T-helper 1 cell (primary cell): ENCODE measurements around the gene GAS2L2.

Source experiments
- DNase-seq, 5 donors: peaks; one replicate each; pipeline ENCODE4 v3.0.0-alpha.2; 2012 to 2020
- total RNA-seq, 4 donors: gene quantifications; one replicate each; lab custom pipeline; 2026; lab: John Stamatoyannopoulos, UW

GAS2L2 gene
- total RNA-seq, result 0 to 0.54 (median 0.19) reads per million in 4 donors

DNA sequence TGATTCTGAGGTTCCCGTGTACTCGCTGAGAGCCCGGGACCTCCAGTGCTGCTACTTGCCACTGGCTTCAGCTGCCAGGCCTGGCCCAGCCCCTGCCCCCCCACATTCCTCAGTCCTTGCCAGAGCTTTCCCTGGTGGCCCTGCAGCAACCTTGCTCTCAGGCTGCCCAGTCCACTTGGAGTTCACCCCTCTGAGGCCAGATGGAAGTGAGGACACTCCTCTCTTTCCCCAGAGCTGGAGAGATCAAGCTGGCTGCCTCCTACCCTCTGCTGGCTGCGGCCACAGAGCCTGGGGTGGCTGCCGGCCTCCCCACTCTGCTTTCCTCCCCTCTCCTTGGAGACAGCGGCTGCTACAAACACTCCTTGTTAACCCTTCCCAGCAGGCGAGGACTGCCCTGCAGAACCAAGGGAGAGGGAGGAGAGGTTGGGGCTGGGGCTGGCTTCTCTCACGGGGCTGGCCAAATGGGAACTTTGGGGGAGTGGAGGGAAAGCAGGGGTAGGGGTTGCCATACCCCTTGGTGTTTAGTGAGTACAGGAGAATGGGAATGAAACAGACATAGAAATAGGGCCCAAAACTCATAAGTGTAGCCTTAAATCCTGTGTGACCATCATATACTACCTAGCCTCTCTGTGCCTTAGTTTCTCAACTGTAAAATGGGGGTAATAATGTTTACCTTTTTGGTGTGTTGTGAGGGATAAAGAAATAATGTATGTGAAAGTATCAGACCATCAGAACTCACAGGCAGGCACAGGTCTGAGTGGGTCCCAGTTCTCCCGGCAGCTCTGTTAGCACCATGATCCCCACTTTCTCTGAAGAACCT lies at the start of gene GAS2L2:
Gene GAS2L2 (minus strand): TSS at position 295 of the 820 bp plus-strand sequence. CDS start 389 bp downstream, outside the sequence.
- no peak for DNase-seq

DNA sequence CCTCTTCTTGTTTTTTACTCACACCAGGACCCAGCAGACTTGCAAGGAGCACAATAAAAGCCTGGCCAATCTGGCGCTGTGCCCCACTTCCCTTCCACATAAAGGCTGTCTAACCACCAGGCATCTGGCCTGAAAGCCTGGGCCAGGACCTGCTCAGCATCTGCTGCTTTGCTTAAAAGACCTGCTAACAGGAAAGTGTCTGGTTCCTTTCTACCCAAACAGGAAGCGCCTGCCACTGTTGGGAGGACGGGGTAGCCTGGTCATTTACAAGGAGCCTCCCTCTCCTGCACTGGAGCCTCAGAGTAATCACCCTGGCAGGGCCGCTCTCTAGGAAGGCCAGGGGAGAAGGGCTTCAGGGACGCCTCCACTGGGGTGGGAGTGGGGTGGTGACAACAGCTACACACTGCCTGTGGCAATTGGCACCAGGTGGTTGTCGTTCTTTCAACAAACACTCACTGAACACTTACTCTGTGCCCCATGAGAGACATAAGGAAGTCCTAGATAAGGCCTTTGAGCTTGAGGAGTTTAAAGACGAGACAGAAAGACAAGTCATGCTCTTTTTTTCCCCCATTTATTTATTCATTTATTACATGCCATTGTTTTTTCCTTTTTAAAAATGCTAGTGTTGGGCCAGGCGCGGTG lies 48.7 kb upstream of the GAS2L2 start:
- DNase-seq, result peak in 1 of 5 donors; percentile 8

DNA sequence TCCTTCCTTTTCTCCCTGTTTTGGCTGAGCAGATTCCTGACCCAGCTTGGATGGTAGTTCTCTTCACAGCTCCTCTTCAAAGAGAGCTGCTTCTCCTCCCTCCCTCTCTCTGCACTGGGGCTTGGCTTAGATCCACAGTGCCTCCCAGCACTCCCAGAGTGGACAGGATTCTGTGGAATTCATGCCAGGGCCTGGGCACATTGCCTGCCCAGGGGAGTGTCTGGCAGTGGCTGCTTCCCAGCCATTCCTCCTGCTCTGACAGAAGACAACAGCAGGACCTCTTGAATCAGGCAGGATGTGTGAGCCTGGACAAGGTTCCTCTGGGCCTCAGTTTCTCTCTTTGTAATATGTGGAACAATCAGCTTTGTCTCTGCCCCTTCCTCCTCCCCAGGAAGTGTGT lies 46.9 kb upstream of the GAS2L2 start:
- DNase-seq, result no peak

DNA sequence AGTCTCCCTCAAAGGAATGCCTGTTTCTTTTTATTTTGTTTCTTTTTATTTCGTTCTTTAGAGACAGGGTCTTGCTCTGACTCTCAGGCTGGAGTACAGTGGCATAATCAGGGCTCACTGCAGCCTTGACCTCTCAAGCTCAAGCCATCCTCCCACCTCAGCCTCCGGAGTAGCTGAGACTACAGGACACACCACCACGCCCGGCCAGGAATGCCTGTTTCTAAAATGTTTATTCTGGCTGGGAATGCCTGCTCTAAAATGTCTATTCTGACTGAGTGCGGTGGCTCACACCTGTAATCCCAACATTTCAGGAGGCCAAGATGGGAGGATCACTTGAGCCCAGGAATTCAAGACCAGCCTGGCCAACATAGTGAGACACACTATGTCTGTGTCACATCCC lies 44.9 kb upstream of the GAS2L2 start:
- DNase-seq, result no peak

DNA sequence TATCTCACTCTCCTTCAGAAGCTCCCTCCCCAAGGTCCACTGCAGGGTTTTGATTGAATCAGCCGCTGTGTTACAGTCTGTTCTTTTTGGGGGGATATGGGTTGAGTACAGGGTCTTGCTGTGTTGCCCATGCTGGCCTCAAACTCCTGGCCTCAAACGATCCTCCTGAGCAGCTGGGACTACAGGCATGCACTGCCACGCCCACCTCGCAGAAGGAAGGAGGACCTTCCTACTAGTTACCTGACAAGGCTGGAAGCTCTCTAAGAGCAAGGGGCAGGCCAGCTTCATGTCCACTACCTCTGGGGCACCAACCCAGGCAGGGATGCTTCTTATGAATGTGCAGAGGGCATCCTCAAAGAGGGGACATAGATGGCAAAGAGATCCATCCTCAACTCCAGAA lies 44.3 kb upstream of the GAS2L2 start:
- DNase-seq, result no peak

DNA sequence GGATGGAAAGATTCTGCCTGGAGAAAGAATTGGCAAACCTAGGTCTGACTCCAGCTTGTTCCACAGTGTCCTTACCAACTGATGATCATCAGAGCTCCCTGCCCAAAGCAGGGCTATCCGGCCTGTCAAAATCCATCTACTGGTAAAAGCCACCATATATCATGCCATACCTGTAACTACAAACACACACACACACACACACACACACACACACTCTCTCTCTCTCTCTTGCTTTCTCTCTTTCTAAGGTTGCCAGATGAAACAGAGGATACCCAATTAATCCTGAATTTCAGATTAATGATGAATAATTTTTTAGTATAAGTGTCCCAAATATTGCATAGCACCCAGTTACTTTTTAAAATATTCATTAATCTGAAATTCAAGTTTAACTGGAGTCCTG lies 43.9 kb upstream of the GAS2L2 start:
- DNase-seq, result no peak

DNA sequence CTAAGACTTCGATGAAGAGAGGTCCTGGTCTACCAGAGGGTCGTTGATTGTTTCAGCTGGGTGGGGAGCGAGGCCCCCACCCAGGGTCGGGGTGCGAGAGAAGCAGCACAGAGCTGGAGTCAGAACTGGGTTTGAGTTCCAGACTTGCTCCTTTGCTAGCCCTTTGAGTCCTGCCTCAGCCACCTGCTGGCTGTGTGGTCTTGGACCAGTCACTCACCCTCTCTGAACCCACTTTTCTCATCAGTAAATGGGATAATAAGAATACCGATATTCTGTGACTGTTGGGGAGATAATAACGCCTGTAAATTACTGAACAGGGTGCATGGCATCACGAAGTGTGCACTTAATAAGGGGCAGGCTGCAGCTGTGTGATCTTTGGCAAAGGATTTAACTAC lies 42.8 kb upstream of the GAS2L2 start:
- DNase-seq, result no peak

DNA sequence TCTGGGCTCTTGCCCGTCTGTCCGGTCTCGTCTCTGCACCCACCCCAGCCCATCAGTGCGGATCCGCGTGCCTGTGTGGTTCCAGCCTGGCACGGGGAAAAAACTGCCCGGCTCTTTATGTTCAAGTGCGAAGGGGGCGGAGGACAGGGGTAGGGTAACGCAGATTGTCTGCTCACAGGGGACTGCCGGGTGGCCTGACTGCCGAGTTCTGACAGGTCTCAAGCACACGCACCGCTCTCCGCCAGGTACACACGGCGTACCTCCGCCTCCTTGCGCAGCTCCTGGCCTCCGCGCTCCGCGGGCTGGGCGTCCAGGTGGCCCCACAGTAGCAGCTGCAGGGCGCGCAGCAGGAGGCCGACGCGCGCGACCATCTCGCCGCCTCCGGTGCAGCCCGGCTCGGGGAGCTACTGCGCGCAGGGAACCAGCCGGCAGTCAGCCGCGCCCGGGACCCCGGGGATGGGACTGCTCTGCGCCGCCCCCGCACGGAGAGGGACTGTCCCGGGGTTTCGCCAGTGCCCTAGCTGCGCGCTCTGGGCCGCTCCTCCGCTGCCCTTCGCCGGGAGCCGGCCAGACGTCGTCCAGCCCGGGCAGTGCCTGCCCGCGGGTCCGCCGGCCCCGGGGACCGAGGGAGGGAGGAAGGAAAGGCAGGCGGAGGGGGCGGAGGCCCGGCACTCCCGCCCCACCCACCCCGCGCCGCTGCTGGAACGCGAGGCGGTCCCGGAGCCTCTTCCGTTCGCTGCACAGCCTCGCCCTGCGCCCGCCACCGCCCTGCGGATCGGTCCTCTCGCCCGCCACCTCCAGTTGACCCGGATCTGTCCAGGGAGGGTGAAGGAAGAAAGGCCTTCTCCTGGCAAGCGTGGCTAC lies 42.2 kb upstream of the GAS2L2 start, which contains the start of gene MMP28:
Gene MMP28 (minus strand): TSS at position 635 of the 864 bp plus-strand sequence. CDS start 264 bp downstream, at position 371.
- DNase-seq, result peak in 3 of 5 donors; percentile 10 to 42 (median 23)

DNA sequence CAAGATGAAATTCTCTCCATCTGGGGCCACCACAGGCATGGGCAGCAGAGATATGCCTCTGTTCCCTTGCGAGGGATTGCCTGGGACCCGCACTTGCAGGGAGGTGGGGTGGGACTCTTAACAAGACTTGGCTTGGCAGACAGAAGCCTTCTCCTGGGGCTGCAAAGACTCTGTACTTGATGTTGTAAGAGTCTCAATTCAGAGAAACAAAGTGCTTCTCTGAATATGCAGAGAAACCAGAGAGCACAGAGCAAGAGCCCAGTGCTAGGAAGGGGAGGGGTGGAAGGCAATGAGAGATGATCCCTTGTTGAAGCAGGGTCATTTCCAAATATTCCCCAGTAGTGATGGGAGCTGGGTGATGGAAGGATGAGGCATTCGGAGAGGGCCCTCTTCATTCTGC lies 40.2 kb upstream of the GAS2L2 start:
- DNase-seq, result no peak

DNA sequence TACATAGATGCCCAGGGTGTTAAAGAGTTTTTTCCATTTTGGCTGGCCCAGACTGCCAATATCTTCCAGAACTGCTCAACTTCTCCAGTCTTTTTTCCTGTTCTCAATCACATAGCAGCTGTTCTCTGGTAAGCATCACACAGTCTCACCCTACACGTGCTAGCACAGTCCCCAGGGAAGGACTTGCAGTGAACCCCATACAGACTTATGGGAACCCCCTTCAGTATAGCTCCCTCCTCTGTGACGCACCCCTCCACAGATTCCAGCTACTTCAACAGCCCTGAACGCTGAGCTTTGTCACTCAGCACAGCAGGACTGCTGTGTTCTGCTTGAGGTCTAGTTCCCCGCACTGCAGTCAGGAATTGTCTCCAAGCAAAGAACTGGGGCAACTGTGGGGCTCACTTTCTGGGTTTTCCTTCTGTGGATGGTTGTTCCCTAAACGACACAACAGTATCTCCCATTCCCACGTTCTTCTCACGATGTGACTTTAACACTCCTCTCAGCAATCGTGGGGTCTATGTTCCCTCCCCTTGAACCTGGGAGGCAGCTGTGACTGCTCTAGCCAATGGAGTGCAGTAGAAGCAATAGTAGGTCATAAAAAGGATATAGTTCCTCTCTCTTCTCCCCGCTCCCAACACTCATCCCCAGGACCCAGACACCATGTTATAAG lies 38.8 kb upstream of the GAS2L2 start:
- no peak for DNase-seq

DNA sequence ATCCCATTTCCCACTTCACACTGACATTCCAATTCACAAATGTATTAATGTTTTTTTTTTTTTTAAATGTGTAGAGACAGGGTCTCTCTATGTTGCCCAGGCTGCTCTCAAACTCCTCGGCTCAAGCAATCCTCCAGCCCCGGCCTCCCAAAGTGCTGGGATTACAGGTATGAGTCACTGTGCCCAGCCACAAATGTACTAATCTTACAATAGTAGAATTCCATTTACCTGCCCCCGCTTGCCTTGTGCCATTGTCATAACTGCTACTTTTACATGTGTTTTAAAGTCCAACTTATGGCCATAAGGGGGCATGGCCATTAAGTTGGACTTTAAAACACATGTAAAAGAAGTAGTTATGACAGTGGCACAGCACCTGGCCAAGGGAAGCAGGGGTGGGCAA lies 37.8 kb upstream of the GAS2L2 start:
- DNase-seq, result no peak

DNA sequence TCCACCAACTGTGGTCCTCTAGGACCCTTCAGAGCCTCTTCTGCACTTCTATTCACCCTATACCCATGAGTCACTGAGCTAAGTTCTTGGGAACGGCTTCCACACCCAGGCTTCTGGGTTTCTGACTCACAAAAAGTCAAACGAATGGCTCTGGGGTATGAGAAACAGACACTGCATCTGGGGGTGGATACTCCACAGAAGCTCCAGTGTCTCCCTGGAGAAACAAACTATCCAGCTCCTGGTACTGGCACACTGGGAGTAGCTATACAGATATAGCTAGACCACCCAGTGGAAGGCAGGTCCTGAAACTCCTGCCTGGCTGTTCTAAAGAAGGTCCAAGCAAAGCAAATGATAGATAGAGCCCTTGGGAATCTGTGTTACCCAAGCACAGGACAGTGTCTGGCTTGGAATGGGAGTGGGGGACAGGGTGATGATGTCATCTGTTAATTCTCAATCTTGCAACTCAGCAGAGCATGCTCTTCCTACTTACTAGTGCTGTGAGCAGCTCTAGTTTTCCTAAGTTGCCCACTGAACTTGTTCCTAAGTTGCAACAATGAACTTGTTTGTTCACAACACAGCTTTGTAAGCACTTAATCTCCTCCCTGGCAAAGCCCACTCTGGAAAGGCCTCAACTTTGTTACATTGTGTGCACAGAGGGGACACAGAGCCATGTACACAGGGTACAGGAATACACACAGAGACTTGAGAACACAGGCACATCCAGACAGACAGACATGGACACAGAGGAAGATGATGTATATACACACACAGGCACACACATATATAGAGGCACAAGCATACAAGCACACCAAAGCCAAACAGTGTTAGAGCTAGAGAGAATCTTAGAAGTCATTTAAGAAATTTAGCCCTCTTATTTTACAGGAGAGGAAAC lies 35.7 kb upstream of the GAS2L2 start:
- no peak for DNase-seq

DNA sequence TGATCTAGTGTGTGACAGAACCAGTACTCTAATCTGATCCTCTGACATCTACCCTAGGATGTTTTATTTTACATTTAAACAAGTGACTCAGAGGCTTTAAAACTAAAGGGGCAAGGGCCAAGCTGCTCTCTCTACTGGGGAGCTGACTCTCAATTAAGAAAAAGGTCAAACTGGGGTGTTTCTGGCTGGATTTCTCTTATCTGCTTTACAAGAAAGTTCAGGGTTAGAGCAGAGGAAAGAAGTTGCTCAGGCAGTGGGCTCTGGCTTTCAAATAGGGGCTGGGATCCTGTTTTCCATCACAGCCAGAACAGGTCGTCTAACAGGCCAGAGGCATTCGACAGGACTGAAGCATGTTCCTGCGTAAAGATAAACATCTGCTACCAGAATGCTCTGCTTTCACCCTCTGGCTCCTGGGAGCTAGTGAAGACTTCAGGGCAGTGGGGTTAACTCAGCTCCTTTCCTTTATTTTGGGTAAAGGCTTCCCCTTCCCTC lies 33.9 kb upstream of the GAS2L2 start:
- no peak for DNase-seq

DNA sequence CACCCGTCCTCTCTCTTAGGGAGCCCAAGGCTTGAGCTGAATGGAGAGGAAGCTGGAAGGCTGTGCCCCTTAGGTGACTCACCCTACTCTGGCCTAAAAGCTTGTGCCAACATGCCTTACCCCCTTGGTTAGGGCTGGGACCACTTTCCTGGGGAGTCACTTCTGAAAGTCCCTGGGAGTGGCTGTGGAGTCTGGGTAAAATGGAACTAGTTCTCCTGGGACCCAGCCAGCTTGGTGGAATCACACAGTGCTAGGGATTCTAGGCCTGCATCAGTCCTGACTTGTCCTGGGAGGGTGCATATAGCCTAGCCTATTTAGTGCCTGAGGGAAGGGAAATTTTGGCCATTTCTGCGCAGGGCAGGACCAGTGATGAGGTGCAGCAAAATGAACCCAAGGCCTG lies 31.9 kb upstream of the GAS2L2 start:
- no peak for DNase-seq

DNA sequence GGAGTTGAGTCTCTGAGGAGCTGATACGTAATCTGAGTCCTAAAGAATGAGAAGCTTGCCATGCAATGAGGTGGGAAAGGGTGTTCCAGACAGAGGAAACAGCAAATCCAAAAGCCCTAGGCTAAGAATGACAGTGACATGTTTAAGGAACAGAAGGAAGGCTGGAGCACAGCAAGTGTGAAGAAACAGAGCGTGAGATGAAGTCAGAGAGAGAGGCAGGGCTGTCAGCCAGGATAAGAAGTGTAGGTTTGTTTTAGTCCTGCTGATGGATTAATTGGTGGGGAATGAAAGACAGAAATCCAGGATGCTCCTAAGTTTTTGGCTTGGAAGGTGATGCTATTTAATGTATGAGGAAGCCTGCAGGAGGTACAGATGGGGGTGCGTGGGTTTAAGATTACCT lies 27.9 kb upstream of the GAS2L2 start:
- DNase-seq, result no peak

DNA sequence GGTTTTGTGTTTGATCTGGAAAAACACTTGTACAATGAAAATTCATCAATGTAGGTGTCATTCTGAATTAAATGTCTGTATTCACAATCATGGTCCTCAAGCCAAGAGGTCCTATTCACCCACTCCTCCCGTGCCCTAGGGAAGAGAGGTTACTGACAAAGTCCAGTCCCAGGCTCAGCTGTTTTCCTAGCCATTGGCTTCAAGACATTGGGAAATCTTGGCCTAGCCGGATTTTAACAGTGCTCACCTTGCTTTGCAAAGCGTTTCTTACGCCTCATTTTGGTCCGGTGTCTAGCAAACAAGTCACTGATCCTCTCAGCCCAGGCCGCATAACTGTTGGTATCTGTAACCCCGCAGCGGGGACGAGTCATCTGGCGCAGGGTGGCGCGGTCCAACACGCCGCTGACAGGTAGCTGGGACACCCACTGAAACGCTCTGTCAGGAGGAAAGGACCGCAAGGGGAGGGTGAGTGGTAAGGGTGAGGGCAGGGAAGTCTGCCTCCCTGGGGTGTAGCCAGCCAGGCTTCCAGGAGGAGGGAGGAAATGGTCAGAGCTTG lies 25.7 kb upstream of the GAS2L2 start:
- DNase-seq, result no peak

DNA sequence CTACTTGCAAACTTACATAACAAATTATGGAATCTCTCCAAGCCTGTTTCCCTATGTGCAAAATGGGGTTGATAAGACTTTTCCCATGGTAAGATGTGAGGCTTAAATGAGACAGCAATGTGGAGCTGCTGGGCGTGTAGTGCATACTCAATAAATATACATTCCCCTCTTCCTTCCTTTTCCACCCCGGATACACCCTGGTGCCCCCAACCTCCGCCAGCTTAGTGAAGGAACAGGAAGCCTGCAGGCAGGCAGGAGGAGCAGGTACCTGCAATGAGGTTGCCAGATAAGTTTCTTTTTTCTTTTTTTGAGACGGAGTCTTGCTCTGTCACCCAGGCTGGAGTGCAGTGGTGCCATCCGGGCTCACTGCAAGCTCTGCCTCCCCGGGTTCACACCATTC lies 22.5 kb upstream of the GAS2L2 start:
- DNase-seq, result no peak

DNA sequence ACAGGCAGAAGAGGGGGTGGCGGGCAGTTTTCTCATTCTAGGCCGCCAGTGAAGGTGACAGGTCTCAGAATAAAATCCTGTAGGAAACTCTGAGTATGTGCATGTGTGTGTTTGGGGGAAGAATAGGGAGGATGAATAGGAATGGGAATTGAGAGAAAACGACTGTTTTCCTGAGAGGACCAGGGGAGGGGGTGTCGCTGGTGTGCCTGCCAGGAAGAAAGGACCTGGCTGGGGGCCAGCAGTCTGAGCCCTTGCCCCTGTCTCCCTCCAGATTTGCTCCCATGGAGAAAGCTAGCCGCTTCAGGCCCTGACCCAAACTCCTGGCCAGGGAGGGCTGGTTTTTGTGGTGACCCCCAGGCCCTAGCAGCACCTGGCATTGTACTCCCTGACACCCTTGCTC lies 22.0 kb upstream of the GAS2L2 start:
- no peak for DNase-seq

DNA sequence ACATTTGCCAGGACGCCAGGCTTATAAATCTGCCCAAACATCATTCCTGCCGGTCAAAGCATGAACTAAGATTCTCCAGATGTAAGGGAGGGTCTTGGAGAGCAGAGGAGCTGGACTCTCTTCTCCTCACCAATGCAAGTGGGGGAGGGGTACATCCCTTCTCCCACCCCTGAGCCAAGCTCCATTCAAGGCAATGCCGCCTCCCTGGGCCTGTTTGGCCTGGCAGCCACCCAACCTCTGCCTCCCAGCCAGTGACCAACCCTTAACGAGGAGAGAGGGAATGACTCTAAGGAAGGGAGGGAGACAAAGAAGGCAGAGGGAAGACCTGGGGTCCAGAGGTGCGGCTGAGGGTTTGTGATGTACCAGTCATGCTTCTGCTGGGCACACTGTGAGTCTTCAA lies 21.5 kb upstream of the GAS2L2 start:
- DNase-seq, result no peak

DNA sequence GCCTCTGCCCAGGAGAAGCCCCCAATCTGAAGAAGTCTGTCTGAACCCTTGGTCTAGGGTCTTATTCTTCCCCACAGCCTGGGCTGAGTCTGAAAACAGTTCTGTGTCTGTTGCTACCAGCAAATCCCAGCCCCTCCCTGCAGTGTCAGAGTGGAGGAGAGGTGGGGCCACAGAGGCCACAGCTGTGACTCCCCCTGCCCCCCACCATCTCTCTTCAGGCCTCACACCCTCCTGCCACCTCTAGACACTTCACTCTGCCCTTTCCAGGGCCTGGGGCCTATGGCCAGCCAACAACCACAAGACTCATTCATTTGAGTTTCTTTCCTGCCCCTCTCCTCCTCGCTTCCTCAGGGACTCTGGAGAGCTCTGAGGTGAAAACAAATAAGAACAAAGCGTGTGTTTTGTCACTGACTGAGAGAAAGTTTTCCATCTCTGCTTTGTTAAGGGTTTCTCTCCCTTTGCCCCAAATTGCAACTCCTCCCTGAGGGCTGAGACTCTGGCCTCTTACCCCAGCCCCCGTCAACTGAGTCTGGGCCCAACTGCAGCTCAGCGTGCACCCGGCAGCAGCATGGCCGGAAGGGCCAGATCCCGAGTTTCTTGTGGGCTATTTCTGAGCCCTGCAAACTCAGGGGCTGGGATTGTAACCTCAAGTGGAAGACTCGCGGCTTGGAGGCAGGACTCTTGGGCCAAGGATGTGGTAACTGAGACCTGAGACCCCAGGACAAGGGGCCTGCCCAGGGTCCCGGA lies 20.8 kb upstream of the GAS2L2 start:
- DNase-seq, result no peak
